SU-DHL-6 (cell line): ENCODE measurements around the gene CLCF1.

Experiments used
- H2AFZ ChIP-seq: fragments of 200-600 bp; sonication (generic); 2 replicates; pipeline ENCODE4 v1.6.1; 2014; ENCODE audit warnings: low read depth, mild to moderate bottlenecking, moderate library complexity, mixed read lengths, antibody characterized with exemption, low read length; ENCODE audit not compliant: severe bottlenecking
- H3F3A ChIP-seq: fragments of 200-600 bp; shearing (Covaris generic); 2 replicates; pipeline ENCODE4 v1.6.0; 2016; ENCODE audit warnings: antibody characterized with exemption, mild to moderate bottlenecking; ENCODE audit not compliant: insufficient read depth
- H3K27ac ChIP-seq: fragments of 200-600 bp; sonication (generic); 2 replicates; pipeline ENCODE4 v1.5.1; 2016; ENCODE audit warnings: low read depth, mild to moderate bottlenecking, low read length, moderate library complexity, mixed read lengths
- H3K27me3 ChIP-seq: fragments of 200-600 bp; sonication (generic), shearing (Covaris generic); 2 replicates; pipeline ENCODE4 v1.6.0; 2014; ENCODE audit warnings: mild to moderate bottlenecking, low read length
- H3K36me3 ChIP-seq: fragments of 200-600 bp; sonication (generic); 2 replicates; pipeline ENCODE4 v1.6.1; 2014; ENCODE audit warnings: mild to moderate bottlenecking, low read length, mixed read lengths
- H3K4me2 ChIP-seq: fragments of 300-600, 200-600 bp; shearing (Covaris generic), sonication (generic); 2 replicates; pipeline ENCODE4 v1.6.0; 2014; ENCODE audit warnings: low read length, low read depth, mild to moderate bottlenecking; ENCODE audit not compliant: poor library complexity, severe bottlenecking
- H3K4me3 ChIP-seq: fragments of 200-600 bp; sonication (generic); 2 replicates; pipeline ENCODE4 v1.5.1; 2014; ENCODE audit warnings: antibody characterized with exemption, low read length, mild to moderate bottlenecking, mixed read lengths; ENCODE audit not compliant: insufficient read depth, poor library complexity, severe bottlenecking
- H3K79me2 ChIP-seq: fragments of 200-600 bp; sonication (generic); 2 replicates; pipeline ENCODE4 v1.6.1; 2014; ENCODE audit warnings: mild to moderate bottlenecking, low read length, moderate library complexity; ENCODE audit not compliant: insufficient read depth
- H3K9ac ChIP-seq: fragments of 200-600 bp; sonication (generic); 2 replicates; pipeline ENCODE4 v1.7.0; 2014; ENCODE audit warnings: mild to moderate bottlenecking, low read length
- H3K9me2 ChIP-seq: fragments of 200-600 bp; sonication (generic); replicated peaks from 2 replicates; pipeline ENCODE4 v1.6.1; 2014; ENCODE audit warnings: low read length; ENCODE audit not compliant: insufficient read depth
- H3K9me3 ChIP-seq: fragments of 200-600 bp; sonication (generic); 2 replicates; pipeline ENCODE4 v1.6.1; 2014; ENCODE audit warnings: low read length, mixed read lengths; ENCODE audit not compliant: insufficient read depth
- H4K20me1 ChIP-seq: fragments of 200-600 bp; sonication (generic); 2 replicates; pipeline ENCODE4 v1.6.1; 2014; ENCODE audit warnings: low read depth, mild to moderate bottlenecking, antibody characterized with exemption, low read length, moderate library complexity, mixed read lengths
- EZH2phosphoT487 ChIP-seq: fragments of 200-600 bp; sonication (generic), shearing (Covaris generic); conservative IDR thresholded peaks from 2 replicates; pipeline ENCODE4 v1.6.1; 2018; ENCODE audit warnings: mild to moderate bottlenecking, antibody characterized with exemption, low read length, moderate library complexity, mixed read lengths
- TF ChIP-seq, protein P1 (sequence below): fragments of 200-600 bp; sonication (generic); IDR thresholded peaks from one replicate; pipeline ENCODE4 v1.5.1; 2017; ENCODE audit warnings: antibody characterized with exemption, mild to moderate bottlenecking, low read length, moderate library complexity; ENCODE audit not compliant: insufficient read depth, poor library complexity, severe bottlenecking

Gene CLCF1

DNA sequence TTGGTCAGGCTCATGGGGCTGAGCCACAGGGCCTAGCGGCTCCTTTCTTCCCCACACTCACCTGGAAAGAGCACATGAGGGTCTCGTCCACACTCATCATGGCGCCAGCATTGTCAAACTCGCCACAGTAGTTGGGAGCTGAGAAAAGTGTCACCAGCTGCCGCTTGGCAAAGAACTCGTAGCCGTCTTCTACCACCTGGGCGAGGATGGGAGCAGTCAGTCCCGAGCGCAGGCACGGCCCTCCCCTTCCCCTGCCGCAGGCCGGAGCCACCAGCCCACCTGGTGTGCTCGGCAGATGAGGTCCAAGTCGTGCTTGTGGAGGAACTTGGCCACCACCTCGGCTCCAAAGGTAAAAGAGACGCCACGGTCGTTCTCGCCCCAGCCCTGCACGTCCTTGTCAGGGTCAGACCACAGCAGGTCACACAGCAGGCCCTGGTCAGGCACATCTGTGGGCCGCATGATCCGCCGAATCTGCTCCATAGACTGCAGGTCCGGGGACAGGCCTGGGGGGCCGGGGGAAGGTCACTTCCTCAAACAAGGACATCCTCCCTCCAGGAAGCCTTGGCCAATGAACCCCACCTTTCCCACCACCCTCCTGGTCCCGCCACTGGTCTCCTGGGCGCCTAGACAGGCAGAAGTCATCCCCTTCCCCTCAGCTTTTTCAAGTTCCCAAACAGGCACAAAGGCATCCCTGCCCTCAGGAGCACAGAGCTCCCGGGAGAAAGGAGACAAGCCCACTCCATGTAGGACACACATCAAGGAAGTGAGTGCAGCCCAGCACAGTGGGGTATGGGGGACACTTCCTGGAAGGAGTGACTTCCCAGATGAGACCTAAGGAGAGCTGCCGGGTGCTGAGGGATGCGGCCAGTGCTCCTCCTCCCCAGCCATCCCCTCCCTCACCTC is 25.5 kb upstream of the CLCF1 start:
- H3F3A ChIP-seq, result peaks cover 16% of the 10 kb centered on the region
- no peak overlapping the region for H3K27ac ChIP-seq
- H3K79me2 ChIP-seq, result peaks cover 15% of the 10 kb centered on the region
- no peak overlapping the region for H3K4me2 ChIP-seq
- H3K9me3 ChIP-seq, result no peaks in the 10 kb centered on the region
- H3K4me3 ChIP-seq, result no peak overlapping the region
- H2AFZ ChIP-seq, result no peak overlapping the region
- no peaks in the 10 kb centered on the region for H4K20me1 ChIP-seq
- no peak for TF ChIP-seq EZH2phosphoT487
- TF ChIP-seq, protein P1, sequence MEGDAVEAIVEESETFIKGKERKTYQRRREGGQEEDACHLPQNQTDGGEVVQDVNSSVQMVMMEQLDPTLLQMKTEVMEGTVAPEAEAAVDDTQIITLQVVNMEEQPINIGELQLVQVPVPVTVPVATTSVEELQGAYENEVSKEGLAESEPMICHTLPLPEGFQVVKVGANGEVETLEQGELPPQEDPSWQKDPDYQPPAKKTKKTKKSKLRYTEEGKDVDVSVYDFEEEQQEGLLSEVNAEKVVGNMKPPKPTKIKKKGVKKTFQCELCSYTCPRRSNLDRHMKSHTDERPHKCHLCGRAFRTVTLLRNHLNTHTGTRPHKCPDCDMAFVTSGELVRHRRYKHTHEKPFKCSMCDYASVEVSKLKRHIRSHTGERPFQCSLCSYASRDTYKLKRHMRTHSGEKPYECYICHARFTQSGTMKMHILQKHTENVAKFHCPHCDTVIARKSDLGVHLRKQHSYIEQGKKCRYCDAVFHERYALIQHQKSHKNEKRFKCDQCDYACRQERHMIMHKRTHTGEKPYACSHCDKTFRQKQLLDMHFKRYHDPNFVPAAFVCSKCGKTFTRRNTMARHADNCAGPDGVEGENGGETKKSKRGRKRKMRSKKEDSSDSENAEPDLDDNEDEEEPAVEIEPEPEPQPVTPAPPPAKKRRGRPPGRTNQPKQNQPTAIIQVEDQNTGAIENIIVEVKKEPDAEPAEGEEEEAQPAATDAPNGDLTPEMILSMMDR, result no peak
- H3K36me3 ChIP-seq, result no peaks in the 10 kb centered on the region
- H3K9ac ChIP-seq, result no peak overlapping the region
- H3K9me2 ChIP-seq, result no peaks in the 10 kb centered on the region
- H3K27me3 ChIP-seq, result no peaks in the 10 kb centered on the region

DNA sequence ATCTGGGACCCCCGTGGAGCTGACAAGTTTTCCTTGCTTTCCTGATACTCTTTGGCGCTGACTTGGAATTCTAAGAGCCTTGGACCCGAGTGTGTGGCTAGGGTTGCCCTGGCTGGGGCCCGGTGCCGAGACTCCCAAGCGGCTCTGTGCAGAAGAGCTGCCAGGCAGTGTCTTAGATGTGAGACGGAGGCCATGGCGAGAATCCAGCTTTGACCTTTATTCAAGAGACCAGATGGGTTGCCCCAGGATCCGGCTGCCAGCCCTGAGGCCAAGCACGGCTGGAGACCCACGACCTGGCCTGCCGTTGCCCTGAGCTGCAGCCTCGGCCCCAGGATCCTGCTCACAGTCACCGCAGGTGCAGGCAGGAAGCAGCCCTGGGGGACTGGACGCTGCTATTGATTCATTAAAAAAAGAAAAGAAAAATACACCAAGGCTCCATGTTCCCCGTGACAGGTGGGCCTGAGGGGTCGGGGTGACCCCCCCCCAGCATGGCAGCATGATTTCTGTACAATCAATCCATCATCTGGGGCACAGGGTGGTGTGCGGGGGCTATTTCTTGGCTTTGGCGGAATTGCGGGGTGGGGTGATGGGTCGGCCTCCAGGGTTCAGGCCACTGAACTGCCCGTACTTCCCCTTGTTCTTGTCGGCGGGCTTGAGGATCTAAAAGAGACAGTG is 24.7 kb upstream of the CLCF1 start:
- Histone ChIP-seq H4K20me1 (no peaks in the 10 kb centered on the region), H2AFZ (no peak overlapping the region), H3K79me2 (peaks cover 15% of the 10 kb centered on the region), H3K27me3 (no peaks in the 10 kb centered on the region), H3K27ac (no peak overlapping the region), H3K36me3 (no peaks in the 10 kb centered on the region), H3K9me3 (no peaks in the 10 kb centered on the region), H3K4me2 (no peak overlapping the region), H3K9me2 (no peaks in the 10 kb centered on the region), H3K9ac (no peak overlapping the region), H3K4me3 (no peak overlapping the region), H3F3A (peaks cover 8% of the 10 kb centered on the region)
- TF ChIP-seq EZH2phosphoT487, result no peak
- TF ChIP-seq, protein P1, result no peak

DNA sequence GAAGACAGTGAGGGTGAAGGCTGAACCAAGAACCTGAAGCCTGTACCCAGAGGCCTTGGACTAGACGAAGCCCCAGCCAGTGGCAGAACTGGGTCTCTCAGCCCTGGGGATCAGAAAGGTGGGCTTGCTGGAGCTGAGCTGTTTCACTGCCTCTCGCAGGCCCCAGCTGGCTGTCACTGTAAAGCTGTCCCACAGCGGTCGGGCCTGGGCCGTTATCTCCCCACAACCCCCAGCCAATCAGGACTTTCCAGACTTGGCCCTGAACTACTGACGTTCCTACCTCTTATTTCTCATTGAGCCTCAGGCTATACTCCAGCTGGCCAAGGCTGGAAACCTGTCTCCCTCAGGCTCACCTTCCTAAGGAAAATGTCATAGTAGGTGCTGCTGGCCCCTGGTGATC is 24.1 kb upstream of the CLCF1 start:
- Histone ChIP-seq H3K36me3 (no peaks in the 10 kb centered on the region), H3K9me3 (no peaks in the 10 kb centered on the region)

More for the DNA sequence above, 24.1 kb upstream of the CLCF1 start:
- TF ChIP-seq, protein P1, result no peak
- TF ChIP-seq EZH2phosphoT487, result no peak
- H3F3A ChIP-seq, result peaks cover 6% of the 10 kb centered on the region; the same call in 1 of the 2 replicates
- peaks cover 17% of the 10 kb centered on the region for H3K79me2 ChIP-seq
- no peak overlapping the region for H3K4me3 ChIP-seq
- H2AFZ ChIP-seq, result no peak overlapping the region
- H3K27me3 ChIP-seq, result no peaks in the 10 kb centered on the region
- H3K4me2 ChIP-seq, result no peak overlapping the region
- no peak overlapping the region for H3K27ac ChIP-seq
- H3K9me2 ChIP-seq, result no peaks in the 10 kb centered on the region
- H3K9ac ChIP-seq, result no peak overlapping the region
- H4K20me1 ChIP-seq, result no peaks in the 10 kb centered on the region
